GM18520 (cell line): Measurements from ENCODE around the gene ABCA3.

Experiments
- ATAC-seq: cut with Tn5 transposase; IDR thresholded peaks from one replicate; pipeline ENCODE4 v1.9.1; 2021; ENCODE audit not compliant: unreplicated experiment

ABCA3 gene

GRCh38 chr16:2236337-2237101, 104.0 kb downstream of the ABCA3 start, which contains the start of gene DNASE1L2:
Gene DNASE1L2, plus strand, starts transcription at chr16:2236444. Its CDS starts 373 bp downstream, at chr16:2236817.
- no peak for ATAC-seq

DNA sequence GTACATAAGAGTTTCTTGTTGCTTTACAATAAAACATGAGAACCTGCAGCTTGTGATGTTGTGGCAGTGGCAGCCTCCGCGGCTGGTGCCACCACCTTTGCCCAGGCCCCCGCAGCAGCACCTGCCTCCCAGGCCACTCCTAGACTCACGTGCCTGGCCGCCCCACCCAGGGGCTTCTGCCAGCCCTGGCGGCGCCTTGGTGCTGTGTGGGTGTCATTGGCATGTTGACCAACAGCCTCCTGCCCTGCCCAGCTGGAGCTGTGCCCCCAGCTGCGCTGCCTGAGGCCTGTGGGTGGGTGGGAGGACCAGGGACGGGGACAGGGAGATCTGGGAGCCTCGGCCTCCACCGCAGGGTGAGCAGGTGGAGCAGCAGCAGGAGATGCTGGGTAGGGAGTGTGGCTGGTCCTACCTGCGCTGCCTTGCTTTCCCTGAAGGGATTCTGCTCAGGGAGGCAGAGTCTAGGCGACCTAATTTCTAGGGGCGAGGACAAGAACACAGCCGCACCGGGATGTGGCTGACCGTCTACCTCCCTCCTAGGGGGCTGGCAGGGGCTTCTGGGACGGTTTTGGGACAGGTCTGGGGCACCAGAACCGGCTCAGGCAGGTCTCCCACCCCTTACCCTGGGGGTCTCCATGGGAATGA, 104.7 kb downstream of the ABCA3 start:
- ATAC-seq: no peak

DNA sequence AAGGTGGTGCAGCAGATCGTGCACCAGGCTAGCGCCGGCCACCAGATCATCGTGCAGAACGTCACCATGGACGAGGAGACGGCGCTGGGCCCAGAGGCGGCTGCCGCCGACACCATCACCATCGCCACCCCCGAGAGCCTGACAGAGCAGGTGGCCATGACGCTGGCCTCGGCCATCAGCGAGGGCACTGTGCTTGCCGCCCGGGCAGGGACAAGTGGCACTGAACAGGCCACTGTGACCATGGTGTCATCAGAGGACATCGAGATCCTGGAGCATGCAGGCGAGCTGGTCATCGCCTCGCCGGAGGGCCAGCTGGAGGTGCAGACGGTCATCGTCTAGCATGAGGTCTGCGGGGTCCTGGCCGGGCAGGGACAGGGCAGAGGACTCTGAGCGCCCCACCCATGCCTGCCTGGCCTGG, 105.3 kb downstream of the ABCA3 start:
- ATAC-seq: no peak

DNA sequence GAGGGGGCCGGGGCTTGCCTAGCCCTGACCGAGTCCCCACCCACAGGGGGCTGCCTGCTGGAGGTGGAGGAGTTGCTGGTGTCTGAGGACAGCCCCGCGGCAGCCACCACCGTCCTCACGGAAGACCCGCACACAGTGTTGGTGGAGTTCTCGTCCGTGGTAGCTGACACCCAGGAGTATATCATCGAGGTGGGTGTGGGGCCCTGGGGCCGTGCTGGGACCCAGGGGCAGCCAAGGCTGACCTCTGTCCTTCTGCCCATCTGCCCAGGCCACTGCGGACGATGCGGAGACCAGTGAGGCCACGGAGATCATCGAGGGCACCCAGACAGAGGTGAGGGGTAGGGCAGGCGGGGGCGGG, 105.7 kb downstream of the ABCA3 start:
- no peak for ATAC-seq

GRCh38 chr16:2233872-2234812, 106.4 kb downstream of the ABCA3 start:
- ATAC-seq: no peak

- ATAC-seq: no peak
These were observed 107.3 kb downstream of the ABCA3 start for GRCh38 chr16:2233046-2233775.

- ATAC-seq: no peak
These were observed 108.2 kb downstream of the ABCA3 start for GRCh38 chr16:2232094-2232990.

DNA sequence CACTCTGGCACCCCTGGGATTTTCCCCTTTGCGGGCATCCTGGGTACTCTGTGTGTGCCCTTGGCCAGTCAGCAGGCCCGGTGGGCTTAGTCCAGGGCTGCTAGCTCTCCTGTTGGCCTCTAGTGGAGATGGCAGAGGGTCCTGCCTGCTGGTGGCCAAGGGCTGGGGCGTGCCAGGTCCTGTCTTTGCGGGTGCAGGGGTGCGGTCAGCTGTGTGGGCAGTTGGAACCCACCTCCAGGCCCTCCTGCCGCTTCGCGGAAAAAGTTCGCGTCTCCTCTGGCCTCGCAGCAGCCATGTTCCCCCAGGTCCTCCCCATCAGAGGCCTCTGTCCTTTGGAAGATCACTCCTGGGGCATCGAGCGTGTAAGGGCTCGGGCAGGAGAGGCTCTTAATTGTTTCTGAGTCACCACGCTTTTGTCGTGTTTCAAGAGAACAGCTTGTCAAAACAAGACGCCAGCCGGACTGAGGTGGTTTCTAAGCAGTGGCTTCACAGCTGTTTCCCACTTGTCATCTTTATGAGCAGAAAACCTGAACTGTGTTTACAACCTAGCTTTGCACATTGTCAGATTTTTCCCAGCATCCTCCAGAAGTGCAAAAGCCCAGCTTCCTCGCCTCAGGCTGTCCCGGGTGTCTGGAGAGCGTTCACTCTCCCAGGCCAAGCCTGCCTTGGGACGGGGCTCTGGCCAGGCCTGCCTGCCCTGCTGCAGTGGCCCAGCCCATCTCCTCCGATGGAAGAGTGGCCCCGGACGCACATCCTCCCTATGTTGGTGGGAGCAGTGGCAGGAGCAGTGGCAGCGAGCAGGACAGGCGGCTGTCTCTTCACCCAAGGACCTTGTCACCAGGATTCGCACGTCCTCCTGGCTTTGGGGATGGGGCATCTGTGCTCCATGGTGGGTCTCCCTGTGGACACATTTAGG, 109.3 kb downstream of the ABCA3 start:
- ATAC-seq: no peak

DNA sequence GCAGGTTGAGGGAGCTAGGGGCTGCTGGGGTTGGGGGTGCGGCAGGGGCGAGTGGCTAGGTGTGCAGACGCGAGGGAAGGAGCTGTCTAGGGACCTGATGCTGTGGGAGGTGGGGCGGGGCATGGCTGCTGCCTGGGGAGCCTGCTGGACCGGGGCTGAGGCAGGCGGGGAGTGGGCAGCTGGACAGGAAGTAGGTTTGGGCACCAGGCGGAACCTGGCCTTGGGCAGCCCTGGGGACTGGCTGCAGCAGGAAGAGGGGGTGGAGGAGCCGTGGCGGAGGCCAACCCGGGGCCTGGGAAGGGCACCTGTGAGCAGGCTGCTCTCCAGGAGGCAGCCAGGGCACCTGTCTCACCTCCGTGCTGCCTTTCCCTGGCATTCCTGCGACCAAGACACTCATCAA, 110.2 kb downstream of the ABCA3 start:
- no peak for ATAC-seq

DNA sequence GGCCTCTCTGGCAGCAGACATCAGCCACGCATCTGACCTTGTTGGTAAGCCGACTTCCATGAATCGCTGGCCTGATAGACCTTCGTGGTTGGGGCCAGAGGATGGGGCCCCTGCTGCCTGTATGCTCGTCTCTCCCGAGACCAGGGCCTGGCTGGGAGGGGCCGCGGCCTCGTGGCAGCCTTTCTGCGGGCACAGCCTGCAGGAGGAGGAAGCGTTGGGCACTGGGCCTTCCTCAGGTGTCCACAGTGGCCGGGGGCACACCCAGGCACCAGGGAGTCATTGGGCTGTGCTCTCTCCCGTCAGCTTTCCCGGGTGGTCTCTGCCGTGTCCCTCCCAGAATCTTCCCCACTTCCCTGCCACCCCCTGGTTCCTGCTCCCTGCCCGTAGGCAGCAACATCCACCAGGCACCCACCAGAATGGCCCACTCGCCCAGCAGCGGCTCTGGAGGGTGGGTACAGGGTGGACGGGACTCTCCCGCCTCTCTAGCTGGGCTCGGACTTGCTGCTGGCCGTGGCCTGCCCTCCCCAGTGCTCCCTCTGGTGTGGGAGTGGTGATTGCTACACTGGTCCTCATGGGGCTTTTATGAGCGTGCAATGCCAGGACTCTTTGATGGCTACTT, 110.8 kb downstream of the ABCA3 start:
- ATAC-seq: no peak

GRCh38 chr16:2229091-2229490, 111.4 kb downstream of the ABCA3 start:
- no peak for ATAC-seq

GRCh38 chr16:2228161-2228824, 112.2 kb downstream of the ABCA3 start:
- no peak for ATAC-seq

GRCh38 chr16:2226918-2227317, 113.6 kb downstream of the ABCA3 start:
- no peak for ATAC-seq

DNA sequence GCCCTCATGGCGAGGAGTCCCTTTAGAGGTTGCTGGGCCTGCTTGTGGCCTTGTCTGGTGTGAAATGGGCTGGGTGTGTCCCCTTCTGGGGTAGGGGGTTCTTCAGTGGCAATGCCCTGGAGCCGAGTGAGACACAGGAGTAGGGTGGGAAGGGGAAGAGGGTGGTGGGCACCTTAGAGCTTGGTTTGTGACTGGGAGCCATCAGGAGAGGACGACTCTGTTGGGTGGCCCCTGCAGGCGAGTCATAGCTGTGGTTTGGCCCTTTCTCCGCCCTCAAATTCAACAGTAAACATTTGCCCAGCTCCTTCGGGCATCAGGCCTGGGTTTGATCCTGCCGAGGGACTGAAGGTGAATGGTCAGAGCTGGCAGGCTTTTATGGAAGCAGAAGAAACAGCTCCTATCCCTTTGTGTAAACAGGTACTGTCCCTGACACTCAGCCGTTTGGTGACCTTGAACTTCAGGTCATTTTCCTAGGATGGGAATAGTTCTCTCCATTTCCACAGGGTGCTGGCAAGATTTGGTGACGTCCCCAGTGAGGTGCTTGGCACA, 114.2 kb downstream of the ABCA3 start:
- no peak for ATAC-seq
